NCI-H128 (cell line): Measurements from ENCODE around the gene PARD3B.

Source experiments
- DNase-seq: peaks from one replicate; lab custom pipeline; 2025; ENCODE audit not compliant: unreplicated experiment; lab: John Stamatoyannopoulos, UW

Gene PARD3B

GRCh38 chr2:205169464-205169863 lies 624.2 kb downstream of the PARD3B start:
- DNase-seq = no peak

- DNase-seq = no peak
These were observed 625.1 kb downstream of the PARD3B start for GRCh38 chr2:205170399-205170798.

GRCh38 chr2:205171261-205171940 lies 626.1 kb downstream of the PARD3B start:
- no peak for DNase-seq

GRCh38 chr2:205175831-205176230 lies 630.6 kb downstream of the PARD3B start:
- no peak for DNase-seq

GRCh38 chr2:205176546-205176945 lies 631.3 kb downstream of the PARD3B start:
- no peak for DNase-seq

- no peak for DNase-seq
These were observed 632.3 kb downstream of the PARD3B start for GRCh38 chr2:205177546-205177945.

- no peak for DNase-seq
These were observed 635.5 kb downstream of the PARD3B start for GRCh38 chr2:205180730-205181129.

GRCh38 chr2:205187731-205188130 lies 642.5 kb downstream of the PARD3B start:
- DNase-seq = no peak

- DNase-seq = no peak
These were observed 643.2 kb downstream of the PARD3B start for GRCh38 chr2:205188239-205189138.

- no peak for DNase-seq
These were observed 644.0 kb downstream of the PARD3B start for GRCh38 chr2:205189301-205189700.

- DNase-seq = no peak
These were observed 645.3 kb downstream of the PARD3B start for GRCh38 chr2:205190528-205190927.

GRCh38 chr2:205193125-205193835 lies 648.0 kb downstream of the PARD3B start:
- no peak for DNase-seq

- DNase-seq = no peak
These were observed 648.6 kb downstream of the PARD3B start for GRCh38 chr2:205193836-205194228.

- no peak for DNase-seq
These were observed 652.3 kb downstream of the PARD3B start for GRCh38 chr2:205197468-205198139.

GRCh38 chr2:205198140-205198525 lies 652.9 kb downstream of the PARD3B start:
- no peak for DNase-seq

- no peak for DNase-seq
These were observed 654.0 kb downstream of the PARD3B start for GRCh38 chr2:205199165-205199850.

- DNase-seq = no peak
These were observed 665.2 kb downstream of the PARD3B start for GRCh38 chr2:205210494-205210893.

- no peak for DNase-seq
These were observed 667.1 kb downstream of the PARD3B start for GRCh38 chr2:205212357-205212756.

- DNase-seq = no peak
These were observed 670.8 kb downstream of the PARD3B start for GRCh38 chr2:205216092-205216491.

GRCh38 chr2:205216580-205216979 lies 671.3 kb downstream of the PARD3B start:
- DNase-seq = no peak

GRCh38 chr2:205217004-205217403 lies 671.7 kb downstream of the PARD3B start:
- no peak for DNase-seq
